NT2/D1 (cell line): Measurements from ENCODE around the gene BTBD2.

Experiments used
- SUZ12 ChIP-seq: IDR thresholded peaks from 2 replicates; pipeline ENCODE4 v1.6.1; 2011; ENCODE audit not compliant: insufficient read length, insufficient read depth; ENCODE audit errors: extremely low read depth
- YY1 ChIP-seq: IDR thresholded peaks from 2 replicates; pipeline ENCODE4 v1.6.1; 2011; ENCODE audit not compliant: insufficient read length, insufficient read depth
- ZNF274 ChIP-seq: IDR thresholded peaks from 2 replicates; pipeline ENCODE4 v1.6.1; 2011; ENCODE audit warnings: mild to moderate bottlenecking, low read depth, low read length

- TF ChIP-seq SUZ12 (no peak), YY1 (no peak), ZNF274 (no peak)
These were observed 17.8 kb upstream of the BTBD2 start for GRCh38 chr19:2033115-2033824.
